ENCODE data around the gene KCNQ1OT1. TPM values are rescaled to one million over a fixed set of nuclear protein-coding genes. Genes with fewer than 3 reads are reported as not detected.

The KCNQ1OT1 gene
- total RNA-seq, 1 donor from 2014 or later = 4.8 TPM

- no peak for DNase-seq (ENCODE audit: low read depth)
Observed at GRCh38 chr11:2571598-2572281, 128.1 kb downstream of the KCNQ1OT1 start.

GRCh38 chr11:2570841-2571597 lies 128.8 kb downstream of the KCNQ1OT1 start:
- no peak for DNase-seq (ENCODE audit: low read depth)

- no peak for DNase-seq (ENCODE audit: low read depth)
Observed at GRCh38 chr11:2570211-2570811, 129.5 kb downstream of the KCNQ1OT1 start.

- DNase-seq (ENCODE audit: low read depth) = no peak
Observed at GRCh38 chr11:2569731-2570210, 130.0 kb downstream of the KCNQ1OT1 start.

GRCh38 chr11:2569321-2569721 lies 130.5 kb downstream of the KCNQ1OT1 start:
- no peak for DNase-seq (ENCODE audit: low read depth)

- no peak for DNase-seq (ENCODE audit: low read depth)
Observed at GRCh38 chr11:2567026-2567671, 132.6 kb downstream of the KCNQ1OT1 start.

- DNase-seq (ENCODE audit: low read depth) = no peak
Observed at GRCh38 chr11:2566223-2567025, 133.4 kb downstream of the KCNQ1OT1 start.

GRCh38 chr11:2565447-2566222 lies 134.2 kb downstream of the KCNQ1OT1 start:
- no peak for DNase-seq (ENCODE audit: low read depth)

GRCh38 chr11:2564588-2565425 lies 135.0 kb downstream of the KCNQ1OT1 start:
- DNase-seq (ENCODE audit: low read depth) = no peak

GRCh38 chr11:2564008-2564530 lies 135.7 kb downstream of the KCNQ1OT1 start:
- DNase-seq (ENCODE audit: low read depth) = no peak

GRCh38 chr11:2563213-2564007 lies 136.4 kb downstream of the KCNQ1OT1 start:
- DNase-seq (ENCODE audit: low read depth) = no peak

- no peak for DNase-seq (ENCODE audit: low read depth)
Observed at GRCh38 chr11:2562890-2563212, 136.9 kb downstream of the KCNQ1OT1 start.

- DNase-seq (ENCODE audit: low read depth) = no peak
Observed at GRCh38 chr11:2561696-2562581, 137.9 kb downstream of the KCNQ1OT1 start.

GRCh38 chr11:2559527-2560311 lies 140.1 kb downstream of the KCNQ1OT1 start:
- no peak for DNase-seq (ENCODE audit: low read depth)

GRCh38 chr11:2558861-2559526 lies 140.8 kb downstream of the KCNQ1OT1 start:
- no peak for DNase-seq (ENCODE audit: low read depth)

GRCh38 chr11:2558397-2558796 lies 141.4 kb downstream of the KCNQ1OT1 start:
- DNase-seq (ENCODE audit: low read depth) = no peak
